ENCODE results near the gene BCL6B.

Gene BCL6B

DNA sequence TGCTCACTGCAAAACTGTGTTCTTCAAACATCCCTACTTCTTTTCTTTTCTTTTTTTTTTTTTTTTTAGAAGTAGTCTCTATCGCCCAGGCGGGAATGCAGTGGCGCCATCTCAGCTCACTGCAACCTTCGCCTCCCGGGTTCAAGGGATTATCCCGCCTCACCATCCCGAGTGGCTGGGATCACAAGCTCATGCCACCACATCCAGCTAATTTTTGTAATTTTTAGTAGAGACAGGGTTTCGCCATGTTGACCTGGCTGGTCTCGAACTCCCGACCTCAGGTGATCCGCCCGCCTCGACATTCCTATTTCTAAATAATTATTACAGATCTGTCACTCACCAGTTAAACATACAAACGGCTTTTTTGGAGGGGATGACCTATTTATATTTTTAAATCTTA lies 11.4 kb upstream of the BCL6B start:
- no peak for DNase-seq

DNA sequence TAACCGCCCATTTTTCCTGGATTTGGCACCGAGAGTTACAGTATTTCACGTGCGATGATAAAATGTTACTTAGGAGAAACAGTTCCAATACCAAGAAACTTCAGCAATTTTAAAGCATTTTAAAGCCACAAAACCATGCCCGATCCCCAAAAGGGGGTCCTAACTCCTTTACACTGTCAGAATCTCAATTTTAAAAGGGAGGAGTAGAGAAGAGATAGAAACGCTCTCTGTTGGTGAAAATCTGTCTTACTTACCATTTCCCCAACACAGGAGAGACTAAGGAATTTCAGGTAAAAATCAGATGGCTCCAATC lies 11.0 kb upstream of the BCL6B start:
- DNase-seq = no peak

DNA sequence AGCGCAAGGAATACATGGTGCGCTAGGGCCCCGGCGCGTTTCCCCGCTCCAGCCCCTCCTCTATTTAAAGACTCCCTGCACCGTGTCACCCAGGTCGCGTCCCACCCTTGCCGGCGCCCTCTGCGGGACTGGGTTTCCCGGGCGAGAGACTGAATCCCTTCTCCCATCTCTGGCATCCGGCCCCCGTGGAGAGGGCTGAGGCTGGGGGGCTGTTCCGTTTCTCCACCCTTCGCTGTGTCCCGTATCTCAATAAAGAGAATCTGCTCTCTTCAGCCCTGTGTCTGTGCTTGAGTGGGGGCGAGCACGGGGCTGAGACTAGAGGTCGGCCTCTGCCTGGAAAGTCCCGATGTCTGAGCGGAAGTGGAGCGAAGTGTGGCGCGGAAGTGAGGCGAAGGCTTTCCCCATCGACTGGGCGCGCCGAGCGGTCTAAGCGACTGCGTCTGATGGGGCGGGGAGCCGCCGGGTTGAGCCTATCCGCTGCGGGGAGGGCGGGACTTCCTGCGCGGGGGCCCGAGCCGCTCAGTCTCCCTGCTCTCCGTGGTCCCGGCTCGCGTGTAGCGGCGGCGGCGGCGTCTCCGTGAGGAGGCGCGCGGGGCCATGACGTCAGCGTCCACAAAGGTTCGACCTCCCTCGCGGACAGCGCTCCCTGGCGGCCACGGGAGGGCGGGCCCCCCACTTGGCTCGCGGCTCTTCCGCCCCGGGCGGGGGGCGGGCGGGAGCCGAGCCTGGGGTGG lies 8.4 kb upstream of the BCL6B start:
- DNase-seq = peak; percentile 99

DNA sequence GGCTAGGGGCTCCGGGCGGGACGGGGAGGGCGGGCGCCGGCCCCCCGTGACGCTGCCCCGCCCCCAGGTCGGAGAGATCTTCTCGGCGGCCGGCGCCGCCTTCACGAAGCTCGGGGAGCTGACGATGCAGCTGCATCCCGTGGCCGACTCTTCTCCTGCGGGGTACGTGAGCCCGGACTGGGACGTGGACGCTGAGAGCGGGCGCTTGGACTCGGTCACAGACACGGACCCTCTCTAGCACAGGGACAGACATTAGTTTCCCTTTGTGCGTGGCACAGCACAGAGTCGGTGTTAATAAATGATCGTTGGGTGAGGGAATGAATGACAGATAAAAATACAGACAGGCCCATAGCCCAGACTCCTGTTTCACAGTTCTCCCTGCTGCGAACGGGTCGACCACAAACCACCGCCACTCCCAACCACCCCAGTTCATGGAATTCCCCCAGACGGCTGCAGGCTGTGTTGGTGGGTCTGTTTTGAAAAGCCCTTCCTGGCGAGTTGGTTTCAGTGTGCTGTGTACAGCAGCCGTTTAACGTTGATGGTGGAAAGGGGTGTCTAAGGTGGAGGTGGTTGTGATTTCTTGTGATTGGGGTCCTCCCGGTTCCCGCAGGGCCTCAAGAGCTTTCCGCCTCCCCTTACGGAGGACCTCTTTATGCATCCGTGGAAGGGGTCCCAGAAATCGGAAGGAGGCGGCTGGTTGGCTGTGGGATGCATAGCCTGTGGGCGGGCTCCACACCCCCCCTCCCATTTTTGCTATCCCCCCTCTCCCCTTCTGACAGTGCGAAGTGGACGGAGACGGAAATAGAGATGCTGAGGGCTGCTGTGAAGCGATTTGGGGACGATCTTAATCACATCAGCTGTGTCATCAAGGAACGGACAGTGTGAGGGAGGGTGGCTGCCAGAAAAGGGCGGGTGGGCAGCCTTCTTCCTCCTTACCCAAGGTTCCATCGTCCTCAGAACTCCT lies 7.6 kb upstream of the BCL6B start:
- peak; percentile 93 for DNase-seq

DNA sequence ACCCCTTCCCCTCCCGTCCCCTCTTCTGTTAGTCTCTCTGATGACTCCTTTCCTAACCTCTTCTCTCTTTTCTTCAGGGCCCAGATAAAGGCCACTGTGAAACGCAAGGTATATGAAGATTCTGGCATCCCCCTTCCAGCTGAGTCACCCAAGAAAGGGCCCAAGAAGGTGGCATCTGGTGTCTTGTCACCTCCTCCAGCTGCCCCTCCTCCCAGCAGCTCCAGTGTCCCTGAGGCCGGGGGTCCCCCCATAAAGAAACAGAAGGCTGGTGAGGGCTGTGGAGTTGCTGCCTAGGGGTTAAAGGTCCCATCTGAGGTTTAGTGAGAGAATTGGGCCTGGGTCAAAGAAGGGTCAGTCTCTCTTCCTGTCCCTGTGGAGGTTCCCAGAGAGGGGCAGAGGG lies 6.4 kb upstream of the BCL6B start:
- DNase-seq = no peak

DNA sequence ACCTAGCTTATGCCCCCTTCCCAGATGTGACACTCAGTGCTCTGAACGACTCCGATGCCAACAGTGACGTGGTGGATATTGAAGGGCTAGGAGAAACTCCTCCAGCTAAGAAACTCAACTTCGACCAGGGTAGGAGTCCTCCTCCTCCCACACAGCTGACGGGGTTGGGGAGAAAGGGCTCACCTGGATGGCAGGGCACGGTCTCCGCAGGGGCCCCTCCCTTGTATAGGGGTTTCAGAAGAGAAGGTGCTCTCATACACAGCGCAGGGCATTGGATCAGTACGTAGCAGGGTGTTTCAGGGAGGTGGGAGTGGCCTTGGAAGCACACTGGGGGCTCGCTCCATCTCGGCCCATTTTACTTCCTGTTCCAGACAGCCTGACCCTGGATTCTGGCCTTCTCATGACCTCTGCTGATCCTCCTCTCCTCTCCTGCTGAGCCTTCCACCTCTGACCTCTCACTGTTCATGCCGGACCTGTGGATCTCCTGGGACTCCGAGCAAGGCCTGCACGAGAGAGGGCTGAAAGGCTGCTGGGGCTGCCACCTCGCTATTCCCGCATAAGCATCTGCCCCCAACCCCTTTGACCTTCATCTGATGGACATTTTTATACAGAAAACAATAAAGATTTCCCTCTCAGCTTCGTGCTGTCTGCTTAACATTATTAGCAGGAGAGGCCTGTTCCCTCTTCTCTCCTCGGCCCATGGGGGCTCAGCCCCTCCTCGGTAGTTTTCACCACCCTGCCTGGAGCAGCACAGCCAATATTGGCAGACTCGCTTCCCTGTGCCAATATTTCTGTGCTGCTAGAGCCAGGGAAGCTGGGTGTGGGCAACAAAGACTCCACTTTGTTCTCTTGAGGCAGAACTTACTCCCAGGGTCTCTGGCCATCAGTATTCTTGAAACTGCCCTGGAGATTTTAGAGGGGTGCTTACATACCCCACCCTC lies 5.7 kb upstream of the BCL6B start:
- peak; percentile 54 for DNase-seq

DNA sequence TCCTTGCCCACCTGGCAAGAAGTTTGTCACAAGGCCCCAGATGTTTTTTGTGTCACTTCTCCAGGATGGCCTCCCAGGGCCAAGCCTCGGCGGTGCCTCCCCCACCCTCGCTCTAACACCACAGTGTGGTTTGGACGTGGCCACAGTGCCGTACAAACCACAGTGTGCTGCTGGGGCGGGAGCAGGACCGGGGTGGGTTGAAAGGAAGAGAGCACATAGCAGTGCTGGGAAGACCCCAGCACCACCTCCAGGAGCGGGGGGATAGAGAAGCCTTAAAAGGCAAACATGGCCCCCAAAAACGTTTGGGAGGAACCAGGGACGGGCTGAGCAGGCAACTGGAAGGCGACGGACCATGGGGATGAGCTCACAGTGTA lies 5.0 kb upstream of the BCL6B start:
- DNase-seq = peak; percentile 90

DNA sequence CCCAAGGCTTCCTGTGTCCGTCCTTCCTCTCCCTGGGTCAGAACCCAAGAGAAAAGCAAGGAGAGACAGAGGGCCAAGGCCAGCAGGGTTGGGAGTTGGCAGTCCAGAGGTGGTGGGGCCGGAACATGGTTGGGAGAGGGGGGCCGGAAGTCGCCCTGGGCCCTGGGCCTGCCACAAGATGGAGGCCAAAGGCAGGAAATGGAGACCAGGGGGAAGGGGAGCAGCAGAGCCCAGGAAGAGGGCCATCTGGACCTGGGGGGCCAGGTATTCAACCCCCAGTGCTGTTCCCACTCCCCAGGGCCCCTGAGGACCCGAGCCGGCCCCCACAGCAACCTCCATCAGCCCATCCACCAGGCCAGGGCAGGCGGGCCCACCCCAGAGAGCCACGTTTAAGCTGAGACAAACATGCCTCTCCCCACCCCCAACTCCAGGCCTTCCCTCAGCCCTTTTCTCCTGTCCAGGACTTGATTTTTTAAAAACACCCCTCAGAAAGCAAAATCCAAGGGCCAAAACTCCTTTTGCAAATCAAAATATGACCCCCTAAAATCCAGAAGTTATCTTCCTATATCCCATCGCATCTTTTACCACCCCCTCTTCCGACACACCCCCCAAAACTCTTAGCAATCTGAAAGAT lies 4.4 kb upstream of the BCL6B start:
- DNase-seq = peak; percentile 71

DNA sequence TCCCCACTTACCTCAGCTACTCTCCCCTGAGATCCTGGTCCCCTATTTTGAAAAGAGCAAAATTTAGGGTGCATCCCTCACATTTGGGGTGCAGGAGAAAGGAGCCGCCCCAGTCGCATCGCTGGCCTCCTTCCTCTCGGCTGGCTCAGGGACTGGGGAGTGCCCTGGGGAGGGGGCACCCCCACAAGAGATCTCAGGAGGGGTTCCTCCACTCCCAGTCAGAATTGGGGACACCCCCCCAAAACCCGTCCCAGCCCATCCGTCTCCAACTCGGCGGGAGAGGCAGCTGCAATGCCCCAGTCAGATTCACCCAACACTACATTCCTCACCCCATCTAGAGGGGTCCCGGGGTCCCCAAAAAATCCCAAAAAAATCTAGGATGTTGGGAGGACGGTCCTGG lies 3.5 kb upstream of the BCL6B start:
- DNase-seq = no peak

DNA sequence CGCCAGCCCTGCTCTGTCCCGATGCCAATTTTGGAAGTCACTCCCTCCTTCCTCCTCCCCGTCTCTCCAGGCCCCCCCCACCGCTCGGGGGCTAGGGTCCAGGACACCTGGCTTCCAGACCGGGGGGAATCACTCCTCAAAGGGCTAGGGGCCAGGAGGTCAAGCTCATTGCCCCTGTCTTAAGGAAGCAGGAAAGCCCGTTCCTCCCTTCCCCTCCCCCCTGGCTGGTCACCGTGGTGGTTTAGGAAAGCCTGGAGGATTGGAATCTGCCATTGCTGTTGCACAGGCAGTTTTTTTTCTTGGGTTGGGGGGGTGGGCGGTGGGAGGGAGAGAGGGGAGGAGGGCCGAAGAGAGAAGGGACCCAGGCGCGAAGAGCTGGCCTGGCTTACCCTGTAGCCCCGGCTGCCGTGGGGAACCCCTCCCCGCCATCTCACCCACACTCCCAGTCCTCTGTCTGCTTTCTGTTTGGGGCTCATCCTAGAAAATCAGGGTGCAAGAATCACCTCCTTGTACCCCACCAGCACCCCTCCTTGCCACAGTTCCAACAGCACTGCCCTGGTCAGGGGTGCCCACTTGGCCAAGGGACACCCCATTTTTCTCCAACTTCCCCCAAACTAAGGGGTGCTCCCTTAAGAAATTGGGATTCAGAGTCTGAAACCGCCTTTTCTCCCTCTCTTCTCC lies 2.9 kb upstream of the BCL6B start:
- peak; percentile 87 for DNase-seq

DNA sequence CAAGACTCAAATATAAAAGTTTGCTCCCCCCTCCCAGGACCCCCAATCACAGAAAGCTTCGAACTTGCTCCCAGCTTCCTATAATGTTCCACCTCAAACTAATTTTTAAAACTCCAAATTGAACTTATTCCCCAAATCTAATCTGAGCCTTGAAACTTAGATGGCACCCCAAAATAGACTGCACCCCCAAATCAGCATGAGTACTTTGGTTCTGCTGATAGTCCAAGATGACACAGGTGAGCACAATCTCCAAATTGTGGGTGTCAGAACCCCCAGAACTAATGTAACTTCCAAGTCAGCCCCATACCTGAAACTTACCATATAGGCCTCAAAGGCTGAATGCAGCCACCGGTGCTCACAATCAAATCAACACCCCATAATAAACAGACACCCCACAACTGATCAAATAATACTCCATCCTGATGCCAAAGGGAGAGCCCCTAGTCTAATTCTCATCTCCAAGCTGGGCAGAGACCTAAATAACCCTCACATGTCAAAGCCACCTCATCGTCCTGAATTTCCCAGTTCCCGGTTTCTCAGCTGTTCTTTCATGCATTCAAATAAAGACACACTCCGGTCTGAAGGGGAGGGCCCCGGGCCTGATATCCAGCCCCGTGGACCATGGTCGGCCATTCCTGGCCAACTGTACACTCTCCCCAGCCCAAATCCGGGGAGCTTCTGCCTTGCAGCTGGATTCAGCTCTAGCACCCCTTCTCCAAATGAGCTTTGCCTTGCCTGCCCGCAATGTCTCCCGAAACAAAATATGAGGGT lies 1.8 kb upstream of the BCL6B start:
- DNase-seq = peak; percentile 47

DNA sequence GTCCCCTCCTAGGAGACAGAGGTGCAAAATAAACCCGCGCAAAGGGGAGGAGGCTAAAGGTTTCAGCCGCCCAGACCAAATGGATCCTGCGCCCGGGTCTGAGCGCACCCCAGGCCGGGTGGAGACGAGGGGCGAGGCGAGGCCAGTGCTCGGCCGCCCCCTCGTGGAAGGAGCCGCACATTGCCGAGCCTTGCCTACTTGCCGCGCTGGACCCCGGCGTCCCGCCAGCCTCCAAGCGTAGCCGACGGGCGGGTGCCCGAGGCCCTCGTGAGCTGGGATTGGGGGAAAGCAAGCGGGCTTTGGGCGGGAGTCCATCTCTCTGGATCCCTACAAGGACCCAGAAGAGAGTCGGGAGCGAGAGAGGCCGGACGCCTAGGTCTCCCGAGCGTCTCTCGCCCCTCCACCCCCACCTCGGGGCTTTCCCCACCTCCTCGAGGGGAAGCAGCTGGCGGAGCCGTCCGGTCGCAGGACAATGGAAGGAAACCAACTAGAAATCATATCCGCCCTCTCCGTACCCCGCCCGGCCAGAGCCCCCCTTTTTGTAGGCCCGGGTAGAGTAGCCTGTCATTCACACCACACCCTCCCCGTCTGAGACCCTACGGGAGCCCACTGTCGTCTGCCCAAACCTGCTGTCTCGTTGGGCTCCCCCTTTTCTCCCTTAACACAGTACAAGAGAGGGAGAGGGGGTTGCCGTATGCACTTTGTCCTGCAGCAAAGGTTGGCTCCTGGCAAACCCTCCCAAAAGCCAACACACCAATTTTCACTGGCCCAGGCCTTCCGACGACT lies 664 bp upstream of the BCL6B start:
- peak; percentile 93 for DNase-seq

DNA sequence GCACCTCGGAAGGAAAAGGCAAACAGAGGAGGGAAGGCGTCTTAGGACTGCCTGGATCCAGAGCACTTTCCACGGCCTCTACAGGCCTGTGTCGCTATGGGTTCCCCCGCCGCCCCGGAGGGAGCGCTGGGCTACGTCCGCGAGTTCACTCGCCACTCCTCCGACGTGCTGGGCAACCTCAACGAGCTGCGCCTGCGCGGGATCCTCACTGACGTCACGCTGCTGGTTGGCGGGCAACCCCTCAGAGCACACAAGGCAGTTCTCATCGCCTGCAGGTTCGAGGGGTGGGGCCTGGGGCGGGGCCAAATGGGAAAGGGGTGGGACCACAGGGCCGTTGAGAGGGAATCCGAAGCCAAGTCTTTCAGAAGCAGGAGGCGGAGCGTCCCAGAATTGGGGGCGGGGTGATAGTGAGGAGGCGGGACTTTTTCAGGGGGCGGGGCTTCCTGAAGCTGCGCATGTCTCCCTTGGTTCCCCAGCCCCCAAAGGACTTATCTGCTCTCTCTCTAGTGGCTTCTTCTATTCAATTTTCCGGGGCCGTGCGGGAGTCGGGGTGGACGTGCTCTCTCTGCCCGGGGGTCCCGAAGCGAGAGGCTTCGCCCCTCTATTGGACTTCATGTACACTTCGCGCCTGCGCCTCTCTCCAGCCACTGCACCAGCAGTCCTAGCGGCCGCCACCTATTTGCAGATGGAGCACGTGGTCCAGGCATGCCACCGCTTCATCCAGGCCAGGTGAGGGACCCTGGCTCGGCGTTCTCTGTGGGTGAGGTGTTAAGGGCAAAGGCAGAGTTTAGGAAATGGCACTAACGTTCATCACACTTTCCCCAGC lies 939 bp downstream of the BCL6B start:
- peak; percentile 100 for DNase-seq

DNA sequence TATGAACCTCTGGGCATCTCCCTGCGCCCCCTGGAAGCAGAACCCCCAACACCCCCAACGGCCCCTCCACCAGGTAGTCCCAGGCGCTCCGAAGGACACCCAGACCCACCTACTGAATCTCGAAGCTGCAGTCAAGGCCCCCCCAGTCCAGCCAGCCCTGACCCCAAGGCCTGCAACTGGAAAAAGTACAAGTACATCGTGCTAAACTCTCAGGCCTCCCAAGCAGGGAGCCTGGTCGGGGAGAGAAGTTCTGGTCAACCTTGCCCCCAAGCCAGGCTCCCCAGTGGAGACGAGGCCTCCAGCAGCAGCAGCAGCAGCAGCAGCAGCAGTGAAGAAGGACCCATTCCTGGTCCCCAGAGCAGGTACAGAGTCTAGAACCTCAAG lies 1.5 kb downstream of the BCL6B start:
- peak; percentile 30 for DNase-seq

DNA sequence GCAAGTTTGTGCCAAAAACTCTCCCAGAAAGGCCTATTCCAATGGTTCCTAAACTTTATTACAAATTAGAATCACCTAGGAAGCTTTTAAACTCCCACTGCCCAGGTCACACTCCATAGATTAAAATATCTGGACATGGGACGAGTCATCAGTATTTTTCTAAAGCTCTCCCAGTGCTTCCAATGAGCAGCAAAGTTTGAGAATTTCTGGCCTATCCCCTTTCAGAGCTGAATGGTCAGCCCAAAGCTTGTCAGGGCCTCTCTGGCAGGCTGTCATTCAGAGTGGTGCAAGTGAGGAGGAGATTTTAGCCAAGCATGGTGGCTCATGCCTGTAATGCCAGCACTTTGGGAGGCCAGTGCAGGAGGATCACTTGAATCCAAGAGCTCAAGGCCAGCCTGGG lies 2.4 kb downstream of the BCL6B start:
- DNase-seq = no peak

DNA sequence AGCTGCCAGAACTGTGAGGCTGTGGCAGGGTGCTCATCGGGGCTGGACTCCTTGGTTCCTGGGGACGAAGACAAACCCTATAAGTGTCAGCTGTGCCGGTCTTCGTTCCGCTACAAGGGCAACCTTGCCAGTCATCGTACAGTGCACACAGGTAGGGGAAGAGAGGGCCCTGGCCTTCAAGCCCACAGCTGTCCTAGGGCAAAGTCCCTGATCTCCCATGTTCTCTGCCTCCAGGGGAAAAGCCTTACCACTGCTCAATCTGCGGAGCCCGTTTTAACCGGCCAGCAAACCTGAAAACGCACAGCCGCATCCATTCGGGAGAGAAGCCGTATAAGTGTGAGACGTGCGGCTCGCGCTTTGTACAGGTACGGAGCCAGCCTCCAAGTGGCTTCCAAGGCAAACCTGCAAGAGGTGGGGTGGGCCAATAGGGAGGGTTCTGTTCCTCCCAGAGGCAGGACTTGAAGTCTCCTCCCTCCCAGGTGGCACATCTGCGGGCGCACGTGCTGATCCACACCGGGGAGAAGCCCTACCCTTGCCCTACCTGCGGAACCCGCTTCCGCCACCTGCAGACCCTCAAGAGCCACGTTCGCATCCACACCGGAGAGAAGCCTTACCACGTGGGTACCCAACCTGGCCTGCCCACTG lies 3.7 kb downstream of the BCL6B start:
- DNase-seq = no peak

DNA sequence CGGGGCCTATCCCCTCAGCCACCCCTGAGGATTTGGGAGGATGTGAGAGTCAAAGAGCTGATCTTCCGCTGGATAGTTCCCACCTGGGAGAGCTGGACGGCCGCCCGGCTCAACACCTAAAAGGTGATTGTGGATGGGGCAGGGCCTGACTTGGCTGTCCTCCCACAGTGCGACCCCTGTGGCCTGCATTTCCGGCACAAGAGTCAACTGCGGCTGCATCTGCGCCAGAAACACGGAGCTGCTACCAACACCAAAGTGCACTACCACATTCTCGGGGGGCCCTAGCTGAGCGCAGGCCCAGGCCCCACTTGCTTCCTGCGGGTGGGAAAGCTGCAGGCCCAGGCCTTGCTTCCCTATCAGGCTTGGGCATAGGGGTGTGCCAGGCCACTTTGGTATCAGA lies 4.5 kb downstream of the BCL6B start:
- no peak for DNase-seq

DNA sequence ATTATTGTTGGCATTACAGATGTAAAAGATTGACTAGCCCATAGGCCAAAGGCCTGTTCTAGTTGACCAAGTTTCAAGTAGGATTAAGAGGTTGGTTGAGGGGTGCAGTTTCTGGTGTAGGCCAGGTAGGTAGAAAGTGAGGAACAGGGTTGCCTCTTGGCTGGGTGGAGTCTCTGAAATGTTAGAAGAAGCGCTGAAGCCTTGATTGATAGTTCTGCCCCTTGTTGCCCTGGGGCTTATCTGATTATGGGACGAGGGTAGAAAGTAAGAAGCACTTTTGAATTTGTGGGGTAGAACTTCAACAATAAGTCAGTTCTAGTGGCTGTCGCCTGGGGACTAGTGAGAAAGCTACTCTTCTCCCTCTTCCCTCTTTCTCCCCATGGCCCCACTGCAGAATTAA lies 6.2 kb downstream of the BCL6B start:
- no peak for DNase-seq

DNA sequence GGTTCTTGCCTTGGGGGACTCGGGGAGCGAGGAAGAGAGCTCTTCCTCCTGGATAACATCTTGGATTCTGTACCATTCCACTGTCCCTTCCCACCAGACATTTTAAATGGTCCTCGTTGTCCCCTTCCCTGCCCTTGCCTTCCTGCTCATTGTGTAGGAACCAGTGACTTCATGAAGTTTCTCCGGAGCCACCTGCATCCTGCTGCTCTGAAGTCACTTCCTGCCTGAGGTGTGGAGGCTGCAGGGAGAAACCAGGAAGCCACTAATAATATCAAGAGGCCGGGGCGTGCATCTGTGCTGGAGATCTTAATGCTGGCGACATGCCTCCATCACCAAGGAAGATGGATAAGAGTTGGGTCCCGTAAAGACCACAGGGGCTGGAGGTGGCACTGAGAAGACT lies 6.8 kb downstream of the BCL6B start:
- no peak for DNase-seq

Data from OCI-M1 (cell line).